Embryonic facial prominence (tissue), 1 donor: ENCODE data around the gene AEN.

ENCODE experiments used
- DNase-seq: peaks from one replicate; pipeline ENCODE4 v3.0.0-alpha.2; 2016; ENCODE audit errors: extremely low spot score

AEN gene

DNA sequence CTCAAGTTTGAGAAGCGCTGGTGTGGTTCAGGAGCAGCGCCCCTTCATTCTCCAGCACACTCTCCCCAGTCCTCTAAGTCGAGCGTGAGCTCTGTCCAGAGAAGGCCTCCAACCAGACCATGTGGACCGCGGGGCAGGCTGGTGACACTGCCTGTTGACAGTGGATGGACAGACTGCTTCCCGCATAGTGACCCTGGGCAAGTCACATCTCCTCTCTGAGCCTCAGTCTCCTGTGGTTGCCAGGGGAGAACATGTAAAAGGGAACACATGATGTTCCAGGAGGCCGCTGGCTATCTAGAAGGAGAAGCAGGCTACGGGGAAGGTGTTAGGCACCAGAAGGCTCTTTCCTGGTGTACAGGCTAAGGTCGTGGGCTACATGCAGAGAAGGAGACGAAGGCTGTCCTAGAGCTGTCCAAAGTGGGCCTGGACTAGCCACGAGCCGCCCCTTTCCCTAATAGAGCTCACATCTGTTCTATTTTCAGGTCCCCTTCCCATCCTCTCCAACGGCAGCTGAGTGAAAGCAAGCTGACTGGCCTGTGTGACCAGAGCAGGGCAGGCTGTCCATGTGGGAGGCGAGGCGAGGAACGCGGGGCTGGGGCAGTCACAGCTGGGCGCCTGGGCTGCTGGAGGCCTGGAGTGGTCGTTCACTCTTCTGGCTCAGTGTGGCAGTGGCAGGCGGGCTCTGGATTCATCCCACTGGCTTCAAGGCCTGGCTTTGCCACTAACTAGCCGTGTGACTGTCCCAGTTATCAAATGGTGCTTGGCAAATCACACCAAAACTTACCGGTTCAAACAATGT lies 28.8 kb downstream of the AEN start:
- DNase-seq, result no peak

- DNase-seq, result no peak
Observed at GRCh38 chr15:88650556-88650955, 29.4 kb downstream of the AEN start.

DNA sequence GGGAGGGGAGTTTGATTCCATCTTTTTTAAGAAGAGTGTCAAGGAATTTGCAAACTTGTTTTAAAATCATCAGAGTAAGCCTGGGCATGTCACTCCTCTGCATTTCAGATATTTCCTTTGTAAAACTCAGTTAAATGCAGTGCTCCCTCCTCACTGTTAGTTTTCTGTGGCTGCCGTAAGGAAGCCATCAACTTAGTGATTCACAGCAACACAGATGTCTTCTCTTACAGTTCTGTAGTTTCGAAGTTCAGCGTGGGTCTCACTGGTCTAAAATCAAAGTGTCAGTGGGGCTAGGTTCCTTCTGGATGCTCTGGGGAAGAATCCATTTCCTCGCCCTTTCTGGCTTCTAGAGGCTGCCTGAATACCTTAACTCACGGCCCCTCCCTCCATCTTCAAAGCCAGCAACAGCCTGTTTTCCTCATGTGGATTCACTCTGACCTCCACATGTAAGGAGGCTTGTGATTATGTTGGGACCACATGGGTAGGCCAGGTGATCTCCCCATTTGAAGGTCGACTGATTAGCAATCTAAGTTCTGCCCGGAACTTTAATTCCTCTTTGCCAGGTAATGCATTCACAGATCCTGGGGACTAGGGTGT lies 30.1 kb downstream of the AEN start:
- DNase-seq, result no peak

DNA sequence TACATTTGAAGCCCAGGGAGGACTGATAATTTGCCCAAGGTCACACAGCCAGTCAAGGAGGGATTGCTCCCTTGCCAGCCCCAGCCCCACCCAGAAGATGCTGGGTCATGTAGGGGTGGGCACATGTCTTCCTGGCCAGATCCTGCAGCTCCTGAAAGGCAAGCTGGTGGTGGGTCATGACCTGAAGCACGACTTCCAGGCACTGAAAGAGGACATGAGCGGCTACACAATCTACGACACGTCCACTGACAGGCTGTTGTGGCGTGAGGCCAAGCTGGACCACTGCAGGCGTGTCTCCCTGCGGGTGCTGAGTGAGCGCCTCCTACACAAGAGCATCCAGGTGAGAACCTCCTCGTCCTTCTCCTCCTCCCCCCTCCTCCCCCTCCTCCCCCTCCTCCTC lies 30.8 kb downstream of the AEN start:
- DNase-seq, result no peak

- no peak for DNase-seq
Observed at GRCh38 chr15:88652456-88653199, 31.5 kb downstream of the AEN start.

GRCh38 chr15:88653200-88654064 lies 32.3 kb downstream of the AEN start:
- DNase-seq, result no peak

- no peak for DNase-seq
Observed at GRCh38 chr15:88654430-88655102, 33.4 kb downstream of the AEN start.

GRCh38 chr15:88655103-88655553 lies 34.0 kb downstream of the AEN start:
- no peak for DNase-seq

- DNase-seq, result no peak
Observed at GRCh38 chr15:88655800-88656488, 34.8 kb downstream of the AEN start.

DNA sequence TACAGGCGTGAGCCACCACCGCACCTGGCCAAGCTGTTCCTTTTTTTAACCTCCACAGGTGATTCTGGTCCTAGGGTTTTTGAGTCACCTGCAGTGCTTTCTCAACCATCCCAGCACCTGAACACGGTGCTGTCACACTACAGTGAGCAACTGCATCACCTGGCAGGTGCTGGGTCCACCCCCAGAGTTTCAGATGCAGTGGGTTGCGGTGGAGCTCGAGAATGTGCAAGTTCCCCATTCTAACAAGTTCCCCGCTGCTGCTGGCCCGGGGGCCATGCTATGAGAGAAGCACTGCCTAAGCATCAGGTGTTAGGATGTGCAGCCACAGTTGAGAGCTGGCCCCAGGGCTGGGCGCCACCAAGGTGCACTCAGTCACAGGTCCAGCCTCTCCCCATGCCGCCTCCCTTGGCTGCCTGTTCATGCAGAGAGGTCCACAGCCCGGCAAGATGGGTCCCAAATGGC lies 35.7 kb downstream of the AEN start:
- DNase-seq, result no peak

GRCh38 chr15:88657326-88658069 lies 36.4 kb downstream of the AEN start:
- DNase-seq, result peak; percentile 21

DNA sequence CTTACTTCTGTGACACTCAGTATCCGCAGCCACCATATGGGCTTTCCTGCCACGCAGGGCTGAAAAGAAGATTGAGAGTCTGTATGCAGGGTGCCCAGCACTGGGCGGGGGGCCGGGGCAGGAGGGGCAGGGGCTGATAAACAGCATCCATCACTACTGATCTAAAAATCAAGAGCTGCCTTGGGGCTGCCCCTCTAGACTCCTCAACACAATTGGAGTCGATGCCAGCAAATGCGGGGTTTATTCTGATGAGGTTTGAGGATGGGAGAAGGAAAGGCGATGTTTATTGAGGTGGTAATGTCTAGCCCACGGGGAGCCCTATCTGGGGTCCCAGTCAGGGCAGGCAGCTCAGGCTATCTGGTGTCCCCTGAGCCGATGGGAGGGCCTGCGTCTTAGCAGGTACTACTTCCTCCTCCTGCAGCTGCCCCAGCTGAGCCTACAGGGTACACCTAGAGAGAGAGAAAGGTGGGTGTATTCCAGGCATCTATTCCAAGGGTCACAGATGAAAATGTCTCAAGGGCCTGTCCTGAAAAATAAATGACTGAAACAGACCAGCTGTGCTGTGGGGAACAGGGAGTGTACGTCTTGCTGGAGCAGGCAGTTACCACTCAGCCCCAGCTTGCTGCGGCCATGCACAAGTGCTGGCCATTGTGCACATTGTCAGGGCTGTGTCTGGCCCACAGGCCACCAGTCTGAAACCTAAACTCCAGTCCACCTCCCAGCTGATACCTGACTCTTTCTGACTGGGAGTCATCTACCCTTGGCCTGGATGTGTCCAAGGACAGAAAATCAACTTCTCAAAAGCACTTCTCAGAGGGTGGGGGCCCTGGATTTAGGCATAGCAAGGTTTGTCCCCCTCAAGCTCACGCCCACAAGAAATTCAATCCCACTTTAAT lies 37.2 kb downstream of the AEN start:
- no peak for DNase-seq

DNA sequence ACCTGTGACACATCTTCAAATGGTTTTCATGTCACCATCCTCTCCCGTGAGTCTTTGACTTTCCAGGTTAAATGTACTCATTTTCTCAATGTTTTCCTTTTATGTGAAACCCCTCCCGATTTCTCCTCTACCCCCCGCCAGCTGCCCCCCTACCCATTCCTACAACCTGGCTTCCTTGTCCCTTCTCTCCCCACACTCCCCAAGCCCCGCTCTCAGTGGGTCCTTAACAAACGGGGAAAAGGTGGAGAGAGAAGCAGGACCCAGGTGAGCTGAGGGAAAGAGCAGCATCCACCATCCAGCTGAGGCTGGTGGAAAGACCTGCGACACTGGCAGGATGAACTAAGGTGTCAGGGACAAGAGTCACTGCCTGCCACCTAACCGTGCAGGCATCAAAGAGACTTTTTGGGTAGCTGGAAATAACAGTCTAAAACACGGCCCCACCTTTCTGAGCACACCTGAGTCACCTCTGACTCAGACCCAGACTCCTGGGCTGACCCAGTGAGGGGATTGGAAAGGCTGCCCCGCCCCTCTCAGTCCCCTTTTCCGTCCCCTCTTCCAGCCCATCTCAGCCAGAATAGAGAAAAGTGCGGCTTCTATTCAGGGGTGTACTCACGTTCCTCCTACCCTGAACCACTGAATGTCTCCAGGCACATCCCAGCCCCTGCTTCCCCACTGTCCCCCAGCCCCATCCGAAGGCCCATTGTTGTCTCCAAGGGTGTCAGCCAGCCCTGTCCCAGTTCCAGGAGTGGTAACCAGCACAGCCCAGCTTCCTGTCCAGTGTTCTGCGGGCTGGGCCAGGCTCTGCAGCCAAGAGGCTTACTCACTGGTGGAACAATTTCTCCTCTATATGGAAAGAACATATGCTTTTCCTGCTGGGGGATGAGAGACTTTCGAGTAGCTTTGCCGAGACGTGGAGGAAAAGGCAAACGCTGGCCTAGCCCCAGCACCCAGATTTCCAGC lies 38.1 kb downstream of the AEN start:
- DNase-seq, result no peak

DNA sequence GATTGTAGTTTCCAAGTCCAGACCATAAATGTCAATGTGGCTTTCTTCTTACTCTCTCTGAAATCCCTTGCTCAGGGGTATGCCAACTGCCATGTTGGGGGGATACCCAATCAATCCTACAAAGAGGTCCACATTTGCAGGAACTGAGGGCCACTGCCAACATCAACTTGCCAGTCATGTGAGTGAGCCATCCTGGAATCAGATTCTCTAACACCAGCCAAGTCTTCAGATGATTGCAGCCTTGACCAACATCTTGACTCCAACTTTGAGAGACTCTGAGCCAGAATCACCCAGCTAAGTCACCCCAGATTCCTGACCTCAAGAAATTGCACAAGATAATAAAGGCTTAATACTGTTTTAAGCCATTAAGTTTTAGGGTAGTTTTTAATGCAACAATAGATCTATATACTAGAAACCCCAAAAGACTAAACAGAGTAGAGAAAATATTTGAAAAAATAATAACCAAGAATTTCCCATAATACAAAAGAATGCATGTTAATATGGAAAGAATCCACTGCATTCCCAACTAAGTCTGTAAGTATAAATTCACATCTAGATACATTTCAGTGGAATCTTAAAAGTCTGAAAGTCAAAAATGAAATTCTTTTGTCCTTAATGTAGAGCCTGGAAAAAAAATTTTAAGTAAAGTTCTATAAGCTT lies 40.0 kb downstream of the AEN start:
- DNase-seq, result peak; percentile 22

GRCh38 chr15:88661761-88662556 lies 40.8 kb downstream of the AEN start:
- DNase-seq, result peak; percentile 28

DNA sequence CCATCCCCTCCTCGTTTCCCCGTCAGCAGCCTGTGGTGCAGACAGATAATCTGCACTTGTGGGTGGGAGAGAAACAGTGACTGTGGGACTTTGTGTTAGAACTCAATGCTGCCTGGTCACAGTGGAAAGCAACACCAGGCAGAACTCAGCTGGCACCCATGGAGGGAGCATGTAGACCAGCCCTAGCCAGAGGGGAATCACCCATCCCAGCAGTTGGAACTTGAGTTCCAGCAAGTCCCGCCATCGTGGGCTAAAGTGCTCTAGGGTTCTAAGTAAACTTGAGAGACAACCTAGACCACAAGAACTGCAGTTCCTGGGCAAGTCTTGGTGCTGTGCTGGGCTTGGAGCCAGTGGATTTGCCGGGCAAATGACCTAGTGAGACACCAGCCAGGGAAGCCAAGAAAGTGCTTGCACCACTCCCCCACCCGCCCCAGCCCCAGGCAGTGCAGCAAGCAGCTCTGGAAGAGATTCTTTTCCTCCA lies 42.0 kb downstream of the AEN start:
- DNase-seq, result no peak
